ENCODE results near the gene RBBP5.

The RBBP5 gene

DNA sequence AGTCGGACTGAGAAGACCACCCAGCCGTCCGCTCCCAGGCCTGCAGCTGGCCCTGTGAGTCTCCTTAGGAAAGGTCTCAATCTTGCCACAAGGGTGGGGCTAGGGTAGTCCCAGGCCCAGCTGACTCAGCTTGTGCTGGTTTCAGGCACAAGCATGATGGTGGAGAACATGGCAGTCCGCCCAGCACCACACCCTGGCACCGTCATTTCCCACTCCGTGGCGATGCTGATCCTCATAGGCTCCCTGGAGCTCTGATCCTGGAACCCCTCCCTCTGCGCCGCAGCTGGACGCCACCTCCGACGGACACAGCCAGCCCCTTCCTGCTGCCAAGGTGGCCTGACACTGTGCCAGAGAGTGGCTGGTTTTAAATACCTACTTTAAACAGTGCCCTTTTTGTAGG, 48.3 kb downstream of the RBBP5 start:
- DNase-seq: no peak

DNA sequence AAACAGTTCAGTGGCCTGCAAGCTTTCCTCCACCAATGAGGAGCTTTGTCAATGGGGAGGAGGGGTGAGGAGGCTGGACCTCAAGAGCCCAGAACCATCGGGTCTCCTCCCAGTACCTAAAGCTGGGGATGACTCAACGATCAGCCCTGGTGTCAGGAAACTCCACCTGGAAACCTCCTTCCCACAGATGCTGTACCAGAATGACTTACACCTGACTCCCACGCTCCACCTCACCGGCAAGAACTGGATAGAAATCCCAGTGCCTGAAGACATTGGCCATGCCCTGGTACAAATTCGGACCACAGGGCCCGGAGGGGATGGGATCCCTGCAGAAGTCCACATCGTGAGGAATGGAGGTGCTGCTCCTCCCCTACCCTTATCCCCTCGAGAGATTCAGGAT, 48.9 kb downstream of the RBBP5 start:
- no peak for DNase-seq

DNA sequence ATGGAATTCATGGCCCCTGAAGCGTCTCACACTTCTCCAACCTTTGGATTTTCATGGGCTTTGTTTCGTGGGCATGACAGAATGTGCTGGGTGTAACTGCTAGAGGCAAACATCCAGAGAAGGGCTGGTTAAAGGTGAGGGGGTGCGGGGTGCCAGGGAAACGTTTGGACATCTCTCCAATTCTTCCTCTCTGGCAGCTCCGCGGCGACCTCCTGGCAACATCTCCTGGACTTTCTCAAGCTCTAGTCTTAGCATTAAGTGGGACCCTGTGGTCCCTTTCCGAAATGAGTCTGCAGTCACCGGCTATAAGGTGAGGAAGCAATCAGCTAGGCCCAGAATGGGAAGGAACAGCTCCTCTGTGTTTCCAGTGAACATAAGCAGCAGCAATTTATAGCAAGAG, 49.5 kb downstream of the RBBP5 start:
- no peak for DNase-seq

DNA sequence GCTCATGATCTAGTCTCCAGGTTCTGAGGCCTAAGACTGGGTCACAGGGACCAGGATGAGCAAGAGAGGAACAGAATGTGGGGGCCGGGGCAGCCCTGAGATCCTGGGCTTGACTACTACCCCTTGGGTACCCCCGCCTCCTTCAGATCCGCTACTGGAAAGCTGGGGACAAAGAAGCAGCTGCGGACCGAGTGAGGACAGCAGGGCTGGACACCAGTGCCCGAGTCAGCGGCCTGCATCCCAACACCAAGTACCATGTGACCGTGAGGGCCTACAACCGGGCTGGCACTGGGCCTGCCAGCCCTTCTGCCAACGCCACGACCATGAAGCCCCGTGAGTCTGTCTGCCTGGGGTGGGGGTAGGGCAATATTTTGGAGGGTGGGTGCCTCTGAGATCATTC, 50.0 kb downstream of the RBBP5 start:
- no peak for DNase-seq

DNA sequence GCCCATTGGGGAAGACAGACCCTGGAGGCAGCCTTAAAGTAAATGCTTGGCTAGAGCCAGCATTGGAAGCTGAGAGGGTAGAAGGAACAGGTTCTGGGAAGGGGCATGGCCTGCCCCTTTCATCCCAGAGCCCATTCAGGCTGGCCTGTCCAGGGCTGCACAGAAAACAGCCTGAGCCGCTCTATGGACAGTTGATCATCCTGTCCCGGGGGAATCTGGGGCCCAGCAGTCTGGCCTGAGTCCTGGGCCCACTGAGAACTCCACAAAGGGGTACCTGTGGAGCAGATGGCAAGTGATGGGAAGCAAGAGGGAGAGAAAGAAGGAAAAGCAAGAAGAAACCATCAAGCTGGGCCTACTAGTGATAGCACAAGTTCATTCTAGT, 50.8 kb downstream of the RBBP5 start:
- DNase-seq: no peak

DNA sequence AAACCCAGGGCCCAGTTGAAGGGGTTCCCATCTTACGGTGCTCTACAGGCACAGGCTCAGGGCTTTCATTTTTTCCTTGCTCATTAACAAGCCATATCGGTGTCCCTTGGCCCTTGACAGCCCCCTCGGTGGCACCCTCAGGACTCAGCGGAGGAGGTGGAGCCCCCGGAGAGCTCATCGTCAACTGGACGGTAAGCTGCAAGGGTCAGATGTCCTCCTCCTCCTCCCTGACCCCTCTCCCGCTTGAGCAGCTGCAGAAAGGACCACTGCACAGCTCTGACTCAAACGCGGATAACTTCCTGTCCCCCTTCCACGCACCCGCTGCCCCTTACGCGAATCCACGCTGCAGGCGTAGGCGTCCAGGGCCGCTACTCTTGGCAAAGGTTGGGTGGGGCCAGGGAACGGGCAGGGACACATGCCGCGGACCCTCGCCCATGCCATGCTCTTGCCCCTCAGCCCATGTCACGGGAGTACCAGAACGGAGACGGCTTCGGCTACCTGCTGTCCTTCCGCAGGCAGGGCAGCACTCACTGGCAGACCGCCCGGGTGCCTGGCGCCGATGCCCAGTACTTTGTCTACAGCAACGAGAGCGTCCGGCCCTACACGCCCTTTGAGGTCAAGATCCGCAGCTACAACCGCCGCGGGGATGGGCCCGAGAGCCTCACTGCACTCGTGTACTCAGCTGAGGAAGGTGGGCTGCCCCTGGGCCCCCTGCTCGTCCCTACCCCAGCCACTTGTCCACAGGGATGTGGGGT, 52.2 kb downstream of the RBBP5 start:
- no peak for DNase-seq

DNA sequence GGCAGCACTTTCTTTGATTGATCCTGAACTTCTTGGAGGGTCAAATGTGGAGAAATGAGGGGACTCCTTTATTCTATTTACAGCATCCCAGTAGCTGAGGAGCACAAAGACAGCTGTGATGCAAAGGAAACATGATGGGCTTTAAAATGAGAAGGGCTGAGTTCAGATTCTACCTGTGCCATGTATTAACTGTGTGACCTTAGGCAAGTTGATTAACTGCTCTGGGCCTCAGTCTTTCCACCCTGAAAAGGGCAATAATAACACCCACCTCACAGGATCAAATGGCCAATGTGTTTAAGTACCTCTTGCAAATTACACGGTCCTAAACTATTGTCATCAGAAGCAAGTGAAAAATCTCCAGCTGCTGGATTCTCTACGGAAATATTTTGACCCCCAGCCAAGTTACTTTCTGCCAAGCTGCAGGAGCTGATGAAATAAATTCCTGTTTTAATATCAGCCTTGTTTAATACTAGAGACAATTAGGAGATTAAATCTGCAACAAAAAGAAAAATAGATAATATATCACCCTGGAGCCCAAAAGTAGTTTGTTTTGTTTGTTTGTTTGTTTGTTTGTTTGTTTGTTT, 53.2 kb downstream of the RBBP5 start:
- DNase-seq: no peak

DNA sequence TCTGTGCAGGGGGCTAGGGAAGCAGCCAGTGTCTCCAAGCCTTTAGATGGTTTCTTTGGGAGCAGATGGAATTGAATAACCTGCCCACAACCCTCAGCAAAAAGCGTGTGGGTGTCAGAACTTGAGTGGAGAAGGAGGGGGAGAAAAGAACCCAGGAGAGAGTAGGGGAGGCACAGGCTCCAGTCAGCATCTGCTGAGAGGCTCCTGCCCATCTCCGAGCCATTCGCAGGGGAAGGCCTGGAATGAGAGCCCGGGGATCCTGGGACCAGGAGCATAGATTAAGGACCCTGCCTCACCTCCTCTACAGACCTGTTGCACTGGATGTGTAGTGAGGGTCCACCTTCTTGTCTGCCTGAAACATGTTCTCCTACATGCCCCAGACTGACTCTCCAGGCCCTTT, 53.8 kb downstream of the RBBP5 start:
- no peak for DNase-seq

DNA sequence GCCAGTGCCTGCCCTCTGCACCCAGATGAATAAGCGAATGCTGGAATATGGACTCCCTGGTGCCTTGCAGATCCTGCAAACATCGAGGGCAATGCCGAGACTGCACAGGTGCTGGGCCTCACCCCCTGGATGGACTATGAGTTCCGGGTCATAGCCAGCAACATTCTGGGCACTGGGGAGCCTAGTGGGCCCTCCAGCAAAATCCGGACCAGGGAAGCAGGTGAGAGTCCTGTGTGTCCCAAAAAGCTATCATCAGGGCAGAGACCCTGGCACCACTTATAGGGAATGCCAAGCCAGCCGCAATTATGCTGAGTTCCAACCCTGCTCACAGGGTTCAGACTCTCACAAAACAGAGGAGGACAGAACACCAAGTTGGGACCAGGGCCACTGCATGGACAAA, 54.7 kb downstream of the RBBP5 start:
- DNase-seq: no peak

DNA sequence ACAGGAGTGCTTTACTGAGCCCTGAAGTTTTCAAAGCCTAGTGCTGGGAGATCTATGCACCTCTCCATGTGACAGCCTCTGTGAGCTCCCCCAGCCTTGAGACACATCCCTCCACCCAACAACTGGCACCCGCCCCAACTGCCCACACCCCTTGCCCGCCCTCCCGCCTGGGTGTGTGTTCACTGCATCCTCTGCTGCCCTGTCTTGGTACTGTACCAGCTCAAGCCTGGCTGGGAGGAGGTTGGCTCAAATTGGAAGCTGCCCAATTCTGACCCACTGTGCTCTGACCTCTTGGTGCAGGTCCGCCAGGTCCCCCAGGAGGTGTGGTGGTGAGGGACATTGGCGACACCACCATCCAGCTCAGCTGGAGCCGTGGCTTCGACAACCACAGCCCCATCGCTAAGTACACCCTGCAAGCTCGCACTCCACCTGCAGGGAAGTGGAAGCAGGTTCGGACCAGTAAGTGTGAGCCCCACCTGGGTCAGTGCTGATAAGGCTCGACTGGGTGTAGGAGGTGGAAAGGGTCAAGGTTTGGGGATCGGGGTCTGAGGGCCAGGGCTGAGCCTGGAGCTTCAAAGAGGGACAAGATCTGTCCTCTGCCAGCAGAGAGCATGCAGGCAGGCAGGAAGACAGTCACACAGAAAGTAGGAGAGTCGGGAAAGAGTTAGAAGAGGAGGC, 55.5 kb downstream of the RBBP5 start:
- DNase-seq: no peak

DNA sequence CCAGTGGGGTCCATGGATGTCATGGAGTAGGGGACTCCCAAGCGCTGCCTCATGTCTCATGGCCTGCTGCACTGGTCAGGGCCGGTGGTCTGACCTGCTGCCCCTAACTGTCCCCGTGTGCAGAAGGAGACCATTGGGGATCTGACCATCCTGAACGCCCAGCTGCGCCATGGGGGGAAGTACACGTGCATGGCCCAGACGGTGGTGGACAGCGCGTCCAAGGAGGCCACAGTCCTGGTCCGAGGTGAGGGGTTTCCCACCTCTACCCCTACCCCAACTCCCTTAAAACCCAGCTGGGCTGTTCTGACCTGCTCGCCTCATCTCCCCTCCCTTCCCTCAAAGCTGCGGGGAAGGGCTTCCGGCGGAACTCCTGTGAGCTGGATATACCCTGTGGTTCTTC, 56.1 kb downstream of the RBBP5 start:
- DNase-seq: no peak

DNA sequence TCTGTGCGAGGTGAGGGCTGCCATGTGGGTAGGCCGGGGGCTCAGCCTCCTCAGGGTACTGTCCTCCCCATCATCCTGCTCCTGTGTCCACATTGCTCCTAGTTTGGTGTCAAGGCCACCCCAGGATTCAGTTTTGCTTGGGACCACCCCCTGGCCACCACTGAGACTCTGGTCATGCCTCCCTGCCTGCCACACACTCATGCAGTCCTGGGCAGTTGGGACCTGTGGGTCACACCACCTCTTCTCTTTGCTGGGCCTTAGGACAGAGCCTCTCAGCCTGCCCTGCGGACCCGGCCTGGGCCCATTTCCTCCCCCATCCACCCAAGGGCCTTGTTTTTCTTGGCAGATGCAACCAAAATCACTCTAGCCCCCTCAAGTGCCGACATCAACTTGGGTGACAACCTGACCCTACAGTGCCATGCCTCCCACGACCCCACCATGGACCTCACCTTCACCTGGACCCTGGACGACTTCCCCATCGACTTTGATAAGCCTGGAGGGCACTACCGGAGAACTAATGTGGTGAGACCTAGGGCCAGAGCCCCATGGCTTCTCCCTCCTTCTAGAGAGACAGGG, 56.9 kb downstream of the RBBP5 start:
- DNase-seq: no peak

DNA sequence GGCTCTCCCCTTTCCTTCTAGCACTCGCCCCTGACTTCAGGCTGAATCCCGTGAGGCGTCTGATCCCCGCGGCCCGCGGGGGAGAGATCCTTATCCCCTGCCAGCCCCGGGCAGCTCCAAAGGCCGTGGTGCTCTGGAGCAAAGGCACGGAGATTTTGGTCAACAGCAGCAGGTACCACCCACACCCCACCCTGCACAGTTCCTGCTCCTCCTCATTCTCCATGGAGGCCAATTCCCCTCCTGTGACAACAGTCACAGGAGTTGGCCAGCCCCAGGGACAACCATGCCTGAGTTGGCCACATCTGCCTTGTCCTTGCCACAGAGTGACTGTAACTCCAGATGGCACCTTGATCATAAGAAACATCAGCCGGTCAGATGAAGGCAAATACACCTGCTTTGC, 57.5 kb downstream of the RBBP5 start:
- DNase-seq: no peak

DNA sequence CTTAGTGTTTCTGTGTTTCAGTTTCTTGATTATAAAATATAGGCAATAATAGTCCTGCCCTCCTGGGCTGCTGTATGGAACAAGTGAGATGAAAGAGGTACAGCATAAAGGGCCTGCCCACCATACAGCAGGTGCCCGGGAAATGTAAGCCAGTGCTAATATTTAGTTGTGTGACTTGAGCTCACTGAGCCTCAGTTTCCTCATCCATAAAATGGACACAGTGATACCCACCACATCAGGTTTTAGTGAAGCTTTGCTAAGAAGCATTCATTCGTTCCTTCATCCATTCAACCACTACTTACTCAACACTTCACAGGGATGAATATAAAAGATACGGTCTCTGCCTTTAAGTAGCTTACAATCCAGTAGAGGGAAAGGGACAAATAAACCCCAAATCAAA, 58.9 kb downstream of the RBBP5 start:
- DNase-seq: no peak

DNA sequence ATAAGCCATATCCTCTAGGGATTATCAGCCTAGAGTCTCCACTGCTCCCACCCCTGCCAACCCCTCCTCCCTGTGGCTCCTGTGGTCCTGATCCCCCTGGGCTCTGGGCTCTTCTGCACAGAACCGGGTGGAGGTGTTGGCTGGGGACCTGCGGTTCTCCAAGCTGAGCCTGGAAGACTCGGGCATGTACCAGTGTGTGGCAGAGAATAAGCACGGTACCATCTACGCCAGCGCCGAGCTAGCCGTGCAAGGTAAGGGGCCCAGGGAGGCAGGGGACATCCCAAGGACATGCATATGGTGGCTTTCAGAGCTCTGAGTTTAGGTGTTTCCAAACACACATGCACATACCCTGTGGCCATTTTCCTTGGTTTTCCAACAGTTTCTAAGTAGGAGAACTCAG, 59.5 kb downstream of the RBBP5 start:
- no peak for DNase-seq

DNA sequence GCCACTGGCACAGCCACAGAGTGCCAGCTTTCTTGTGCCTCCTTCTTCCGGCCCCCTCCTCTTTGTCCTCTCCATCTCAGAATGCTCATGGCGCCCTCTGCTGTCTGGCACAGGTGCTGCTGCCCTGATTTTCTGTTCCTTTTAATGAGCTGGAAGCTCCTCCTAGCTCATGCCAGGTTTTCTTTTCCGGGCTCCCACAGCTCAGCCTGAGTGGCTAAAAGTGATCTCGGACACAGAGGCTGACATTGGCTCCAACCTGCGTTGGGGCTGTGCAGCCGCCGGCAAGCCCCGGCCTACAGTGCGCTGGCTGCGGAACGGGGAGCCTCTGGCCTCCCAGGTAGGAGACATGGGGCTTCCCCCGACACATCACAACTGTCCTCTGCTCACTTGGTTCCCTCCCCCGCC, 60.1 kb downstream of the RBBP5 start:
- DNase-seq: peak; percentile 80 to 84

DNA sequence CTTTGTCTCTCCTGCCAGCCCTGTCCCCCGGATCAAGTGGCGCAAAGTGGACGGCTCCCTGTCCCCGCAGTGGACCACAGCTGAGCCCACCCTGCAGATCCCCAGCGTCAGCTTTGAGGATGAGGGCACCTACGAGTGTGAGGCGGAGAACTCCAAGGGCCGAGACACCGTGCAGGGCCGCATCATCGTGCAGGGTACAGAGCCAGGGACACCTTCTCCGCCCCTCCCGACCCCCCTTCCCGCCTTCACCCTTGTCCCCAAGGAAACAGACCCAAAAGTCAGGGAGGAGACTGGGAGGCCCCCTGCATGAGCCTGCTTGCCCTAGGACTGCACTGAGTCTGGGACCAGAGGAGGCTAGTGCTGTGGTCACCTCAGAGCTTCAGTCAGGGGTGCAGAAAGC, 60.6 kb downstream of the RBBP5 start:
- no peak for DNase-seq

DNA sequence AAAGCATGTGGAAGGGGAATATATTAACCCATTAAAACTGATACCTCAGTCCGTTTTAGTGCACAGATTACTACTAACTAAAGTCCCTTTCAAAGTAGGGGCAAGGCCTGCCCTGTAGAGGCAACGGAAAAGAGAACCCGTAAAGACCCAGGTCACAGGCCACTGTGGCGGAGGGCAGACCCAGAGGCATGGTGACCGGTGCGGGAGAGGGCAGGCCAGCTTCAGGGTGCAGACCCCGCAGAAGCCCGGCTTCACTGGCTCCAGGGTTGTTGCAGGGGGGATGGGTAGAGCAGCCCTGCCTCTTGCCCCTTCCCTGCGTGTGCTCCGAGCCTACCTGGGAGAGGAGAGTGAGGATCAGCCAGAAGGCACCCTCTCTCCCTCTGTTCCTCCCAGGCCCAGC, 61.0 kb downstream of the RBBP5 start:
- no peak for DNase-seq

DNA sequence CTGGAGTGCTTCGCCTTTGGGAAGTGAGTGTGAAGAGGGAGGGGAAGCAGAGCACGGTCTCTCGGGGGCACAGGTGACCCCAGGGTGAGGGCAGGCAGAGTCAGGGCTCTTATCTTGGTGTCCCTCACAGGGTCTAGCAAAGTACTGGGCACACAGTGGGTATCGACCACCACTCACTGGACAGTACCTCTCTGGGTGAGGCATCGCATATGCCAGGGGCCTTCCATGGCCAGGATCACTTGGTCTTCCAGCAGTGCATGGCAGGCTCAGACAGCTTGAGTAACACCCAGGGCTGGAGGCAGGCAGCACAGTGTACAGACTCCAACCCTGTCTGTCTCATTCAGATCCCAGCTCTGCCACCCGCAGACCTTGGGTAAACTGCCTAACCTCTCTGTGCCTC, 62.1 kb downstream of the RBBP5 start:
- no peak for DNase-seq

DNA sequence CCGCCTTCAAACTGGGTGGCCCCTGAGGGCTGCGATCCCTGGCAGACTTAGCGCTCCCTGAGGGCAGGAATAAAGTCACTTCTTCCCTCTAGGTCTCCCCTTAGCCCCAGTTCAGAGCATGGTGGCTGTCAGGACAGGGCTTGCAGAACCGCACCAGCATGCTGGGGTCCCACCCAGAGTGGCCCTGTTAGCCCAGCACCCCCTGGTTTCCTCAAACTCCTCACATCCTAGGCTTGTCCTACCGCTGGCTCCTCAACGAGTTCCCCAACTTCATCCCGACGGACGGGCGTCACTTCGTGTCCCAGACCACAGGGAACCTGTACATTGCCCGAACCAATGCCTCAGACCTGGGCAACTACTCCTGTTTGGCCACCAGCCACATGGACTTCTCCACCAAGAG, 62.9 kb downstream of the RBBP5 start:
- DNase-seq: no peak

DNA sequence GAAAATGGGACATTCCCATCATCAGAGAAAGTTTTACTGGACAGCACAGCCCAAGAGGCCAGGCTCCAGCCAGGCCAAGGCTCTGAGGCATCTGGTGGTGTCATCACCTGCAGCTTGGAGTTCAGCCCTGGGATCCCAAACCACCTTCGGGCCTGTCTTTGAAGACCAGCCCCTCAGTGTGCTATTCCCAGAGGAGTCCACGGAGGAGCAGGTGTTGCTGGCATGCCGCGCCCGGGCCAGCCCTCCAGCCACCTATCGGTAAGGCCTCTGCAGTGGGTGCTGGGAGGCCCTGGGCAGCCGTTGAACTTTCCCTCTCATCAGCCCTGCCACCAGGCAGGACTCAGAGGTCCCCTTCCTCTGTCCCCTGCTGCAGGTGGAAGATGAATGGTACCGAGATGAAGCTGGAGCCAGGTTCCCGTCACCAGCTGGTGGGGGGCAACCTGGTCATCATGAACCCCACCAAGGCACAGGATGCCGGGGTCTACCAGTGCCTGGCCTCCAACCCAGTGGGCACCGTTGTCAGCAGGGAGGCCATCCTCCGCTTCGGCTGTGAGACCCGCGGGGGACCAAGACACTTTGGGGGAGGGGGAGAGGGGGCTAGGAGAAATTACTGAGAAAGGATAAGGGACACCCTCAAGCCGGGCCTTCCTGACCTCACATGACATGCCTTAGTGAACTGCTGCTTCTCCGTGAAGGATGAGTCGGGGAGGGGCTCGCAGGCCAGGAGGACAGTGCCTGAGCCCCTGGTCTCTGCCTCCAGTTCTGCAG, 63.8 kb downstream of the RBBP5 start:
- no peak for DNase-seq

DNA sequence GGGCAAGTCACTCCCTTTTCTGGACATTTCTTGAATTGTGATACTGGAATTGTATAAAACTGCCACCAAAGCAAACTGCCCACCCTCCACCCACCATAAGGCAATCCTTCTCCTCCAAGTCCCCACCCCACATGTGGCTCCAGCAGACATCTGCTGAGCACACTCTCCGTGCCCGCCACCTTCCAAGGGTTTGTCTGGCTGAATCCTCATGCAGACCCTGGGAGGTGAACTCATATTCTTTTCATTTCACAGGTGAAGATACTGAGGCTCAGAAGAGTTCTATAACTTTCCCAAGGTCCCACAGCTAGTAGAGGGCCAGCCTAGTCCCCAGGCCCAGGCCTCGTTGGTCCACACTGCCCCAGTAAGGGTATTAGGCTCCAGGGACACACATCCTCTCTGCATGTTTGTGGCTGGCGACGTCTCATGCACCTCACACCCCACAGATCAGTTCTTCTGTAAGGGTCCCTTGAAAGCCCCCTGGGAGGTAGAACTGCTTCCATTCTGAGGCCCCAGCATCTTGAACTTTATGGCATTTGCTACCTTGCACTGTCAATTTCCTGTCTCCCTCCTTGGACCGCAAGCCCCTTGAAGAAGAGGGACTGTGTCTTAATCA, 64.7 kb downstream of the RBBP5 start:
- no peak for DNase-seq

DNA sequence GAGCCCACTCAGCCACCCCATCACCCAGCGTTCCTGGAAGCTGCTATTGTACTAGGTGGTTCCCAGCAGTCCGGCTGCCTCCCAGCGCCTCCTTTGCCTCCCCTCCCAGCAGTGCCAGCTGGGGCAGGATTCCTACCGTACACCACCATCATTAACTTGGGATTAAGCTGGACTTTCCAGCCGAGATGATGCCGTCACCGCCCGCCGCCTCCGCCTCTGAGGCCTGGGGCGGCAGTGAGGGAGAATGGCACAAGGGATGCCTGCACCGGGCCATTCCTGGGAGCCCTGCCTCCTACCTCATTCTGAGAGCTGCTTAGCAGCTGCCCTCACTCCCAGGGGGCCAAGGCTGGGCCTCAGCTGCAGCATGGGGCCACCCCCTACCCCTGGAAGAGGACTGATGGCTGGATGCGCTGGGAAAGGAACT, 65.6 kb downstream of the RBBP5 start:
- DNase-seq: no peak
